SK-N-SH treated with all-trans-retinoic acid at 6 μM for 48 hours (cell line): ENCODE data around the gene FIGNL1.

Experiments used
- ATAC-seq: fragments of 200-7000 bp; cut with Tn5 transposase; 3 replicates; pipeline ENCODE4 v1.9.1; 2020; ENCODE audit warnings: mild to moderate bottlenecking, moderate library complexity
- ARNTL ChIP-seq: fragments of 450-650 bp; formaldehyde crosslinking; IDR thresholded peaks from 2 replicates; pipeline ENCODE4 v1.5.0; 2020; ENCODE audit warnings: low read depth, mild to moderate bottlenecking, moderate library complexity, borderline replicate concordance
- BACH2 ChIP-seq: fragments of 250-450 bp; sonication (Bioruptor Pico); IDR thresholded peaks from 2 replicates; pipeline ENCODE4 v1.9.0; 2021; ENCODE audit warnings: mild to moderate bottlenecking, borderline replicate concordance
- CSRNP3 ChIP-seq: fragments of 250-450 bp; sonication (Bioruptor Pico); IDR thresholded peaks from 2 replicates; pipeline ENCODE4 v1.5.1; 2021; ENCODE audit warnings: mild to moderate bottlenecking, moderate library complexity
- ESRRG ChIP-seq: fragments of 250-450 bp; sonication (Bioruptor Pico); IDR thresholded peaks from 2 replicates; pipeline ENCODE4 v1.6.1; 2021; ENCODE audit warnings: mild to moderate bottlenecking
- GLIS3 ChIP-seq: fragments of 250-450 bp; sonication (Bioruptor Pico); IDR thresholded peaks from 2 replicates; pipeline ENCODE4 v1.5.0; 2020; ENCODE audit warnings: mild to moderate bottlenecking, moderate library complexity
- OSR1 ChIP-seq: fragments of 250-450 bp; sonication (Bioruptor Pico); IDR thresholded peaks from 2 replicates; pipeline ENCODE4 v1.8.0; 2022; ENCODE audit warnings: moderate library complexity, mild to moderate bottlenecking, inconsistent platforms
- POU6F1 ChIP-seq: fragments of 250-450 bp; sonication (Bioruptor Pico); IDR thresholded peaks from 2 replicates; pipeline ENCODE4 v1.8.0; 2021; ENCODE audit warnings: low read depth, mild to moderate bottlenecking, moderate library complexity, borderline replicate concordance
- PPARA ChIP-seq: fragments of 250-450 bp; sonication (Bioruptor Pico); IDR thresholded peaks from 2 replicates; pipeline ENCODE4 v1.5.0; 2020; ENCODE audit warnings: mild to moderate bottlenecking, borderline replicate concordance
- RARB ChIP-seq: fragments of 250-450 bp; sonication (Bioruptor Pico); IDR thresholded peaks from 2 replicates; pipeline ENCODE4 v1.8.0; 2021; ENCODE audit warnings: mild to moderate bottlenecking, moderate library complexity
- SNAI2 ChIP-seq: fragments of 250-450 bp; sonication (Bioruptor Pico); IDR thresholded peaks from 2 replicates; pipeline ENCODE4 v1.5.0; 2020; ENCODE audit warnings: mild to moderate bottlenecking, moderate library complexity
- TCF4 ChIP-seq: fragments of 250-450 bp; sonication (Bioruptor Pico); IDR thresholded peaks from 2 replicates; pipeline ENCODE4 v1.8.0; 2021; ENCODE audit warnings: mild to moderate bottlenecking, moderate library complexity, borderline replicate concordance
- TOX ChIP-seq: fragments of 250-450 bp; sonication (Bioruptor Pico); IDR thresholded peaks from 2 replicates; pipeline ENCODE4 v1.8.0; 2021; ENCODE audit warnings: mild to moderate bottlenecking, moderate library complexity, borderline replicate concordance
- ZFP3 ChIP-seq: fragments of 250-450 bp; sonication (Bioruptor Pico); IDR thresholded peaks from 2 replicates; pipeline ENCODE4 v1.5.0; 2020; ENCODE audit warnings: mild to moderate bottlenecking, moderate library complexity
- ZFP30 ChIP-seq: fragments of 450-650 bp; formaldehyde crosslinking; IDR thresholded peaks from 2 replicates; pipeline ENCODE4 v1.5.0; 2022; ENCODE audit warnings: mild to moderate bottlenecking, moderate library complexity
- ZNF565 ChIP-seq: fragments of 450-650 bp; formaldehyde crosslinking; conservative IDR thresholded peaks from 2 replicates; pipeline ENCODE4 v1.5.0; 2020; ENCODE audit warnings: low read depth, mild to moderate bottlenecking, moderate library complexity
- ZNF70 ChIP-seq: fragments of 450-650 bp; formaldehyde crosslinking; IDR thresholded peaks from 2 replicates; pipeline ENCODE4 v1.5.0; 2020; ENCODE audit warnings: mild to moderate bottlenecking, moderate library complexity
- ZNF8 ChIP-seq: fragments of 450-650 bp; formaldehyde crosslinking; IDR thresholded peaks from 2 replicates; pipeline ENCODE4 v1.5.0; 2020; ENCODE audit warnings: mild to moderate bottlenecking, moderate library complexity
- TF ChIP-seq, protein P1 (sequence below): fragments of 250-450 bp; sonication (Bioruptor Pico); IDR thresholded peaks from 2 replicates; pipeline ENCODE4 v1.8.0; 2020; ENCODE audit warnings: mild to moderate bottlenecking, moderate library complexity, borderline replicate concordance
- TF ChIP-seq, protein P2 (sequence below): fragments of 250-450 bp; sonication (Bioruptor Pico); IDR thresholded peaks from 2 replicates; pipeline ENCODE4 v1.5.1; 2020; ENCODE audit warnings: low read depth, mild to moderate bottlenecking, moderate library complexity
- TF ChIP-seq, protein P3 (sequence below): fragments of 250-450 bp; sonication (Bioruptor Pico); IDR thresholded peaks from 2 replicates; pipeline ENCODE4 v1.5.0; 2020; ENCODE audit warnings: mild to moderate bottlenecking, moderate library complexity

FIGNL1 gene

GRCh38 chr7:50473531-50473930 is 23.4 kb upstream of the FIGNL1 start:
- ATAC-seq = no peak
- TF ChIP-seq POU6F1 (CRISPR knock-in tag) = no peak
- no peak for TF ChIP-seq TOX (CRISPR knock-in tag)
- TF ChIP-seq ZNF565 (CRISPR knock-in tag) = no peak
- no peak for TF ChIP-seq ZNF8 (CRISPR knock-in tag)
- TF ChIP-seq GLIS3 (CRISPR knock-in tag) = no peak
- no peak for TF ChIP-seq ZFP3 (CRISPR knock-in tag)
- no peak for TF ChIP-seq PPARA (CRISPR knock-in tag)
- TF ChIP-seq, protein P1, sequence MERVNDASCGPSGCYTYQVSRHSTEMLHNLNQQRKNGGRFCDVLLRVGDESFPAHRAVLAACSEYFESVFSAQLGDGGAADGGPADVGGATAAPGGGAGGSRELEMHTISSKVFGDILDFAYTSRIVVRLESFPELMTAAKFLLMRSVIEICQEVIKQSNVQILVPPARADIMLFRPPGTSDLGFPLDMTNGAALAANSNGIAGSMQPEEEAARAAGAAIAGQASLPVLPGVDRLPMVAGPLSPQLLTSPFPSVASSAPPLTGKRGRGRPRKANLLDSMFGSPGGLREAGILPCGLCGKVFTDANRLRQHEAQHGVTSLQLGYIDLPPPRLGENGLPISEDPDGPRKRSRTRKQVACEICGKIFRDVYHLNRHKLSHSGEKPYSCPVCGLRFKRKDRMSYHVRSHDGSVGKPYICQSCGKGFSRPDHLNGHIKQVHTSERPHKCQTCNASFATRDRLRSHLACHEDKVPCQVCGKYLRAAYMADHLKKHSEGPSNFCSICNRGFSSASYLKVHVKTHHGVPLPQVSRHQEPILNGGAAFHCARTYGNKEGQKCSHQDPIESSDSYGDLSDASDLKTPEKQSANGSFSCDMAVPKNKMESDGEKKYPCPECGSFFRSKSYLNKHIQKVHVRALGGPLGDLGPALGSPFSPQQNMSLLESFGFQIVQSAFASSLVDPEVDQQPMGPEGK (CRISPR knock-in tag) = no peak
- TF ChIP-seq ZNF70 (CRISPR knock-in tag) = no peak
- TF ChIP-seq OSR1 = no peak
- no peak for TF ChIP-seq RARB (CRISPR knock-in tag)
- no peak for TF ChIP-seq ZFP30 (CRISPR knock-in tag)
- TF ChIP-seq BACH2 (CRISPR knock-in tag) = no peak
- TF ChIP-seq, protein P2, sequence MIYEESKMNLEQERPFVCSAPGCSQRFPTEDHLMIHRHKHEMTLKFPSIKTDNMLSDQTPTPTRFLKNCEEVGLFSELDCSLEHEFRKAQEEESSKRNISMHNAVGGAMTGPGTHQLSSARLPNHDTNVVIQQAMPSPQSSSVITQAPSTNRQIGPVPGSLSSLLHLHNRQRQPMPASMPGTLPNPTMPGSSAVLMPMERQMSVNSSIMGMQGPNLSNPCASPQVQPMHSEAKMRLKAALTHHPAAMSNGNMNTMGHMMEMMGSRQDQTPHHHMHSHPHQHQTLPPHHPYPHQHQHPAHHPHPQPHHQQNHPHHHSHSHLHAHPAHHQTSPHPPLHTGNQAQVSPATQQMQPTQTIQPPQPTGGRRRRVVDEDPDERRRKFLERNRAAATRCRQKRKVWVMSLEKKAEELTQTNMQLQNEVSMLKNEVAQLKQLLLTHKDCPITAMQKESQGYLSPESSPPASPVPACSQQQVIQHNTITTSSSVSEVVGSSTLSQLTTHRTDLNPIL = no peak
- no peak for TF ChIP-seq CSRNP3 (CRISPR knock-in tag)

GRCh38 chr7:50472427-50472826 is 22.3 kb upstream of the FIGNL1 start:
- ATAC-seq = no peak
- TF ChIP-seq OSR1 (no peak), ESRRG (CRISPR knock-in tag) (no peak), SNAI2 (no peak), ARNTL (CRISPR knock-in tag) (no peak), TCF4 (CRISPR knock-in tag) (no peak), RARB (CRISPR knock-in tag) (no peak), ZFP30 (CRISPR knock-in tag) (no peak), ZNF70 (CRISPR knock-in tag) (no peak), CSRNP3 (CRISPR knock-in tag) (no peak), BACH2 (CRISPR knock-in tag) (no peak)
- TF ChIP-seq, protein P3, sequence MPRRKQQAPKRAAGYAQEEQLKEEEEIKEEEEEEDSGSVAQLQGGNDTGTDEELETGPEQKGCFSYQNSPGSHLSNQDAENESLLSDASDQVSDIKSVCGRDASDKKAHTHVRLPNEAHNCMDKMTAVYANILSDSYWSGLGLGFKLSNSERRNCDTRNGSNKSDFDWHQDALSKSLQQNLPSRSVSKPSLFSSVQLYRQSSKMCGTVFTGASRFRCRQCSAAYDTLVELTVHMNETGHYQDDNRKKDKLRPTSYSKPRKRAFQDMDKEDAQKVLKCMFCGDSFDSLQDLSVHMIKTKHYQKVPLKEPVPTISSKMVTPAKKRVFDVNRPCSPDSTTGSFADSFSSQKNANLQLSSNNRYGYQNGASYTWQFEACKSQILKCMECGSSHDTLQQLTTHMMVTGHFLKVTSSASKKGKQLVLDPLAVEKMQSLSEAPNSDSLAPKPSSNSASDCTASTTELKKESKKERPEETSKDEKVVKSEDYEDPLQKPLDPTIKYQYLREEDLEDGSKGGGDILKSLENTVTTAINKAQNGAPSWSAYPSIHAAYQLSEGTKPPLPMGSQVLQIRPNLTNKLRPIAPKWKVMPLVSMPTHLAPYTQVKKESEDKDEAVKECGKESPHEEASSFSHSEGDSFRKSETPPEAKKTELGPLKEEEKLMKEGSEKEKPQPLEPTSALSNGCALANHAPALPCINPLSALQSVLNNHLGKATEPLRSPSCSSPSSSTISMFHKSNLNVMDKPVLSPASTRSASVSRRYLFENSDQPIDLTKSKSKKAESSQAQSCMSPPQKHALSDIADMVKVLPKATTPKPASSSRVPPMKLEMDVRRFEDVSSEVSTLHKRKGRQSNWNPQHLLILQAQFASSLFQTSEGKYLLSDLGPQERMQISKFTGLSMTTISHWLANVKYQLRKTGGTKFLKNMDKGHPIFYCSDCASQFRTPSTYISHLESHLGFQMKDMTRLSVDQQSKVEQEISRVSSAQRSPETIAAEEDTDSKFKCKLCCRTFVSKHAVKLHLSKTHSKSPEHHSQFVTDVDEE = no peak
- TF ChIP-seq, protein P2 = no peak
